ENCODE measurements around the gene OMP. TPM values are rescaled to one million over a fixed set of nuclear protein-coding genes. Genes with fewer than 3 reads are reported as not detected.

Gene OMP
- total RNA-seq, 6 donors from 2014 or later: 0.77 to 5.2 TPM; not detected in 4

DNA sequence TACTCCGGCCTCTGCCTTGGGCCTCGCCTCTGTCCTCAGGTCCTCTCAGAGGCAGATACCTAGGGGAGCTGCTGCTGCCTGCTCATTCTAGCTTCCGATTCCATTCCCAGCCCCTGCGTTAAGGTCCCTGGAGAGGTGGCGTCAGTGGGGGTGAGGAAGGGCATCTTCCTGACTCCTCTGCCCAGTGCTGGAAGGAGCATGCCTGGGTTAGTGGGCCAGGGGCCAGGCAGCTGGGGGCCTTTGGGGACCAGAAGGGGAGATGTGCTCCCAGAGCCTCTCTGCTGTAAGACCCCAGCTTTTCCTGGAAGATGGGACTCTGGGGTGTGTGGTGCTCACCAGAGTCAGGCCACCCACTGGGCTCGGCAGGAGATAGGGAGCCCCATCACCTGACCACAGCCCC lies 21.8 kb downstream of the OMP start:
- Histone ChIP-seq H3K36me3 (peaks cover 0 to 14% (median 6%) of the 10 kb centered on the region in 4 donors), H3K4me3 (no peak overlapping the region), H3K27ac (no peak overlapping the region), H3K27me3 (no peaks in the 10 kb centered on the region), H3K4me1 (peaks cover 7 to 19% (median 16%) of the 10 kb centered on the region in 4 donors), H3K9me3 (no peaks in the 10 kb centered on the region)
- WGBS, 2 donors: 96 to 98% methylated on average over 6 of the region's 6 CpGs
- TF ChIP-seq, protein P1, sequence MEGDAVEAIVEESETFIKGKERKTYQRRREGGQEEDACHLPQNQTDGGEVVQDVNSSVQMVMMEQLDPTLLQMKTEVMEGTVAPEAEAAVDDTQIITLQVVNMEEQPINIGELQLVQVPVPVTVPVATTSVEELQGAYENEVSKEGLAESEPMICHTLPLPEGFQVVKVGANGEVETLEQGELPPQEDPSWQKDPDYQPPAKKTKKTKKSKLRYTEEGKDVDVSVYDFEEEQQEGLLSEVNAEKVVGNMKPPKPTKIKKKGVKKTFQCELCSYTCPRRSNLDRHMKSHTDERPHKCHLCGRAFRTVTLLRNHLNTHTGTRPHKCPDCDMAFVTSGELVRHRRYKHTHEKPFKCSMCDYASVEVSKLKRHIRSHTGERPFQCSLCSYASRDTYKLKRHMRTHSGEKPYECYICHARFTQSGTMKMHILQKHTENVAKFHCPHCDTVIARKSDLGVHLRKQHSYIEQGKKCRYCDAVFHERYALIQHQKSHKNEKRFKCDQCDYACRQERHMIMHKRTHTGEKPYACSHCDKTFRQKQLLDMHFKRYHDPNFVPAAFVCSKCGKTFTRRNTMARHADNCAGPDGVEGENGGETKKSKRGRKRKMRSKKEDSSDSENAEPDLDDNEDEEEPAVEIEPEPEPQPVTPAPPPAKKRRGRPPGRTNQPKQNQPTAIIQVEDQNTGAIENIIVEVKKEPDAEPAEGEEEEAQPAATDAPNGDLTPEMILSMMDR (IDR thresholded peaks at IDR 0.05): no peak
- TF ChIP-seq EP300 (IDR thresholded peaks at IDR 0.05): no peak
- TF ChIP-seq POLR2A (IDR thresholded peaks at IDR 0.05): no peak
- TF ChIP-seq POLR2AphosphoS5 (IDR thresholded peaks at IDR 0.05): no peak
- DNase-seq (no peak), ATAC-seq (ENCODE audit: low FRiP score in 2 of 2) (no peak)

DNA sequence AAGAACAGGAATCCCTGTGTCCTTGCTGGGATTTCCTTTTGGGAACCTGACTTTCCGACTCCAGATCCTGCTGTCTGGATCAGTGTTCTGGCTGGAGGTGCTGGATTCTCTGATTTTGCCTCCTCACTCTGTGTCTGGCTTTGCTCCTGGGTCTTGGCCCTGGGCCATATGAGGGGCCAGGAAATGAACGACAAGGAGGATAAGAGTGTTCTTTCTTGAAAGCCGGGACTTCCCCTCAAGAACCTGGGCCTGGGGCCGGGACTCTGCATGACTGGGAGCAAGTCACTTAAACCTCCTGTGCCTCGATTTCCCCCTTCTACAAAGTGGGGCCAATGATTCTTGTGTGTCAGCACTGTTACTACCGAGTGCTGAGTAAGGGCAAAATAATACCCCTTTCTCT lies 22.6 kb downstream of the OMP start:
- Histone ChIP-seq H3K4me3 (no peak overlapping the region), H3K36me3 (peaks cover 0 to 14% (median 4%) of the 10 kb centered on the region in 4 donors), H3K4me1 (peaks cover 7 to 19% (median 16%) of the 10 kb centered on the region in 4 donors), H3K27ac (no peak overlapping the region), H3K9me3 (no peaks in the 10 kb centered on the region), H3K27me3 (no peaks in the 10 kb centered on the region)
- TF ChIP-seq EP300 (IDR thresholded peaks at IDR 0.05): no peak
- TF ChIP-seq POLR2AphosphoS5 (IDR thresholded peaks at IDR 0.05): no peak
- TF ChIP-seq, protein P1 (IDR thresholded peaks at IDR 0.05): no peak
- no peak for TF ChIP-seq POLR2A (IDR thresholded peaks at IDR 0.05)
- DNase-seq (no peak), ATAC-seq (ENCODE audit: low FRiP score in 2 of 2) (no peak)
- 39 to 55% methylated on average over 6 of the region's 6 CpGs for WGBS, 2 donors

DNA sequence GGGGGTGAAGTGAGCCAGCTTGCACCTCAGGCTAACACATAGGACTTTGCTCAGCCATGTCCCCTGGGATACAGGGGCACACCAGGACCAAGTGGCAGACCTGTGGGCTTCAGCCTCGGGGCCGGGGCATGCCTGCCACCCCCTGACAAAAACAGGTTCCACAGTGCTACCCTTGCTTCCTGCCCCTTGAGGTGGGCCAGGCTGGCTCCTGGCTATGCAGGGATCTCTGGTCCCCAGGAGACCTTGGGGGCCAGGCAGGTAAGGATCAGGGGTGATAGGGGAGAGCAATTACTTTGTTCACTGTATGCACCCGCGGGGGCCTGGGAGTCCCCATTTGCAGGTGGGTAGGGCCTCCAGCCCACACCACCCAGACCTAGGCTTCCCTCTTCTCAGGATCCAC lies 23.1 kb downstream of the OMP start:
- Histone ChIP-seq H3K4me1 (peaks cover 7 to 19% (median 16%) of the 10 kb centered on the region in 4 donors), H3K27me3 (no peaks in the 10 kb centered on the region), H3K36me3 (peaks cover 0 to 11% (median 3%) of the 10 kb centered on the region in 4 donors), H3K9me3 (no peaks in the 10 kb centered on the region), H3K4me3 (no peak overlapping the region), H3K27ac (no peak overlapping the region)
- DNase-seq (no peak), ATAC-seq (ENCODE audit: low FRiP score in 2 of 2) (no peak)
- 82% methylated on average over 4 of the region's 4 CpGs; no CpG with 5 or more reads in 1 of the 2 donors for WGBS, 2 donors
- TF ChIP-seq POLR2A (IDR thresholded peaks at IDR 0.05) (no peak), POLR2AphosphoS5 (IDR thresholded peaks at IDR 0.05) (no peak), EP300 (IDR thresholded peaks at IDR 0.05) (no peak)
- TF ChIP-seq, protein P1 (IDR thresholded peaks at IDR 0.05): no peak

DNA sequence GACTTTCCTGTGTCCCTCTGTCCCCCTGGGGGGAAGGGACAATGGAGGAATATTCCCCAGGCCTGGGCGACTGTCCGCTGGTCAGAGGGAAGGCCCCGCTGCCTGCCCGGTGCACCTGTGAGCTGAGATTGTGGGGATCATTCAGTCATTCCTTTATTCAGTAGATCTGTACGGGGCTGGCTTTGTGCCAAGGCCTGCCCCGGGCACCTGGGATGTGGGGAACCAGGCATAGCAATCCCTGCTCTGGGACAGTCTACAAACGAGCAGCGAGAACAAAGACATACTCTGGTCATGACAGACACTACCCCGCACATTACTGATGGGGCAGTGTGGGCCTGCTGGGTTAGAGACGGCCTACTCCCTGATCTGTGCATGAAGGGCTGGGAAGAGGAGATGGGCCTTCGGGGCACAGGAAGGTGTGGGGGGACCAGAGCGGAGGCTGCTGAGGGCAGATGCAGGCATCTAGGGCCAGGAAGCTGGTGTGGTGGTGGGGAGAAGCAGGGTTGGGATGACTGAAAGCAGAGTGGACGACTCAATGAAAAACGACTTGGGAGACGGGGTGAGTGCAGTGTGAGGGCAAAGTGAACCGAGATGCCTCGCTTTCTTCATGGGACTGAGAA lies 23.6 kb downstream of the OMP start:
- peaks cover 0 to 5% (median 1%) of the 10 kb centered on the region in 4 donors for H3K36me3 ChIP-seq
- no peak overlapping the region for H3K27ac ChIP-seq
- H3K9me3 ChIP-seq: no peaks in the 10 kb centered on the region
- 81 to 83% methylated on average over 15 to 17 of the region's 17 CpGs for WGBS, 2 donors
- H3K27me3 ChIP-seq: no peaks in the 10 kb centered on the region
- TF ChIP-seq POLR2A (IDR thresholded peaks at IDR 0.05): no peak
- TF ChIP-seq, protein P1 (IDR thresholded peaks at IDR 0.05): no peak
- no peak for TF ChIP-seq POLR2AphosphoS5 (IDR thresholded peaks at IDR 0.05)
- TF ChIP-seq EP300 (IDR thresholded peaks at IDR 0.05): no peak
- peaks cover 7 to 19% (median 16%) of the 10 kb centered on the region in 4 donors for H3K4me1 ChIP-seq
- no peak overlapping the region for H3K4me3 ChIP-seq
- DNase-seq: no peak
- ATAC-seq (ENCODE audit: low FRiP score in 2 of 2): no peak

DNA sequence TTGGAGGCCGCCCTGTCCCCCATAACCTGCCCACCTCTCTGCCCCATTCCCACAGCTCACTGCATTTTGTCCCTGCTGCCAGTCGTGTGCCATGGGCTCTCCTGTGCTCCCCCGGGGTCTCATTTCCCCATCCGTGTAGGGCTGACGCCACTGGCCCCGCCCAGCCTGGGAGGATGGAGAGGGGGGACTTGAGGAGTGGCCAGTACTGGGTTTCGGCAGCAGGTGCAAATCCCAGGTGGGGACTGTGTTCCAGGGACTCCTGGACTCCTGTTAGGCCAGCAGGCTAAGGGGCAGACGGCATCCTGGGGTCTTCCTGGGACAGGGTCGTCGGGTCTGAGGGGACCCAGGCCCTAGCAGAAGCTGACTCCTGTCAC lies 24.2 kb downstream of the OMP start:
- ATAC-seq (ENCODE audit: low FRiP score in 2 of 2): peak in 1 of 2 donors; percentile 3
- no peak overlapping the region for H3K27ac ChIP-seq
- 30 to 83% methylated on average over 1 to 7 of the region's 10 CpGs for WGBS, 2 donors
- DNase-seq: no peak
- H3K36me3 ChIP-seq: peaks cover 0 to 1% (median 0%) of the 10 kb centered on the region in 4 donors
- H3K27me3 ChIP-seq: no peaks in the 10 kb centered on the region
- peak overlapping the region; percentile 14 to 46 (median 36) for H3K4me3 ChIP-seq
- no peak for TF ChIP-seq POLR2AphosphoS5 (IDR thresholded peaks at IDR 0.05)
- no peak for TF ChIP-seq POLR2A (IDR thresholded peaks at IDR 0.05)
- no peak for TF ChIP-seq EP300 (IDR thresholded peaks at IDR 0.05)
- TF ChIP-seq, protein P1 (IDR thresholded peaks at IDR 0.05): no peak
- H3K4me1 ChIP-seq: peaks cover 7 to 19% (median 16%) of the 10 kb centered on the region in 4 donors
- no peaks in the 10 kb centered on the region for H3K9me3 ChIP-seq
